ENCODE data around the gene KLHL2. TPM values are rescaled to one million over a fixed set of nuclear protein-coding genes. Genes with fewer than 3 reads are reported as not detected.

The KLHL2 gene
- total RNA-seq, 1 donor from 2014 or later = 14.1 TPM

GRCh38 chr4:165308166-165308565, 100.8 kb downstream of the KLHL2 start:
- Mint-ChIP-seq H3K4me1 (ENCODE audit: unreplicated experiment) (no peaks in the 10 kb centered on the region), H3K4me3 (no peak overlapping the region), H3K9me3 (no peaks in the 10 kb centered on the region), H3K27me3 (no peaks in the 10 kb centered on the region), H3K27ac (no peak overlapping the region), H3K36me3 (peaks cover 4% of the 10 kb centered on the region)
- no peak for DNase-seq (ENCODE audit: extremely low spot score, unreplicated experiment)
- TF ChIP-seq, protein P1, sequence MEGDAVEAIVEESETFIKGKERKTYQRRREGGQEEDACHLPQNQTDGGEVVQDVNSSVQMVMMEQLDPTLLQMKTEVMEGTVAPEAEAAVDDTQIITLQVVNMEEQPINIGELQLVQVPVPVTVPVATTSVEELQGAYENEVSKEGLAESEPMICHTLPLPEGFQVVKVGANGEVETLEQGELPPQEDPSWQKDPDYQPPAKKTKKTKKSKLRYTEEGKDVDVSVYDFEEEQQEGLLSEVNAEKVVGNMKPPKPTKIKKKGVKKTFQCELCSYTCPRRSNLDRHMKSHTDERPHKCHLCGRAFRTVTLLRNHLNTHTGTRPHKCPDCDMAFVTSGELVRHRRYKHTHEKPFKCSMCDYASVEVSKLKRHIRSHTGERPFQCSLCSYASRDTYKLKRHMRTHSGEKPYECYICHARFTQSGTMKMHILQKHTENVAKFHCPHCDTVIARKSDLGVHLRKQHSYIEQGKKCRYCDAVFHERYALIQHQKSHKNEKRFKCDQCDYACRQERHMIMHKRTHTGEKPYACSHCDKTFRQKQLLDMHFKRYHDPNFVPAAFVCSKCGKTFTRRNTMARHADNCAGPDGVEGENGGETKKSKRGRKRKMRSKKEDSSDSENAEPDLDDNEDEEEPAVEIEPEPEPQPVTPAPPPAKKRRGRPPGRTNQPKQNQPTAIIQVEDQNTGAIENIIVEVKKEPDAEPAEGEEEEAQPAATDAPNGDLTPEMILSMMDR (conservative IDR thresholded peaks at IDR 0.05) = no peak

DNA sequence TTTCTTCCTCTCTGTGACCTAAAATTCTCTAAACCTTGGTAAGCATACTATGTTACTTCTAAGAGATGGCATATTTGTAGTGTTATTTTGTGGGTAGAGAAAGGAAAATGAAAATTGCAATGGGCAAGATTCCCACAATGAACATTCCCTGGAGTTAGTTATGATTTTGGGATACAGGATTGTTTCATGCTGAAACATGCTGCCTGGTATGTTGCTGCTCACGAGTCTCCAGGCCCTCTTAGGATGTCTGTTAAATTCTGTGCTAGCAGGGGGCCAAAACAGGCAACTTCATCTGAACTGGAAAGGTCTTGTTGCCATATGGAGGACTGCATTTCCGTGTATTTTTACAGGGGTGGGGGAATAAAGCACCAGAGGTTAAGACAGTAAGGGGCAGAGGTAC, 101.2 kb downstream of the KLHL2 start:
- Mint-ChIP-seq H3K4me1 (ENCODE audit: unreplicated experiment) (no peaks in the 10 kb centered on the region), H3K4me3 (no peak overlapping the region), H3K36me3 (peaks cover 4% of the 10 kb centered on the region), H3K9me3 (no peaks in the 10 kb centered on the region), H3K27ac (no peak overlapping the region), H3K27me3 (no peaks in the 10 kb centered on the region)
- DNase-seq (ENCODE audit: extremely low spot score, unreplicated experiment) = no peak
- TF ChIP-seq, protein P1 (conservative IDR thresholded peaks at IDR 0.05) = no peak

DNA sequence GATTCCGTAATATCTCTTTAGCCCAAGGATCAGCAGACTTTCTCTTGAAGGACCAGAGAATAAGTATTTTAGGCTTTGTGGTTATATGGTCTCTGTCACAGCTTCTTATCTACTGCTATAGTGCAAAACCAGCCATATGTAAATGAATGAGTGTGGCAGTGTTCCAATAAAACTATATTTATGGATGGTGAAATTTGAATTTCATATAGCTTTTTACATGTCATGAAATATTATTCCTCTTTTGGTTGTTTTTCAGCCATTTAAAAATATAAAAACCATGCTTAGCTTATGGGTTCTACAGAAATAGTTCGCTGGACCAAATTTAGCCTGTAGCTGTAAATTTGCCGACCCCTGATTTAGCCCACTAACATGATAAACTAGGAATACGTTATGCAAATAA, 102.1 kb downstream of the KLHL2 start:
- Mint-ChIP-seq H3K9me3 (no peaks in the 10 kb centered on the region), H3K27ac (no peak overlapping the region), H3K27me3 (no peaks in the 10 kb centered on the region), H3K4me3 (no peak overlapping the region), H3K4me1 (ENCODE audit: unreplicated experiment) (no peaks in the 10 kb centered on the region), H3K36me3 (peaks cover 4% of the 10 kb centered on the region)
- TF ChIP-seq, protein P1 (conservative IDR thresholded peaks at IDR 0.05) = no peak
- no peak for DNase-seq (ENCODE audit: extremely low spot score, unreplicated experiment)

DNA sequence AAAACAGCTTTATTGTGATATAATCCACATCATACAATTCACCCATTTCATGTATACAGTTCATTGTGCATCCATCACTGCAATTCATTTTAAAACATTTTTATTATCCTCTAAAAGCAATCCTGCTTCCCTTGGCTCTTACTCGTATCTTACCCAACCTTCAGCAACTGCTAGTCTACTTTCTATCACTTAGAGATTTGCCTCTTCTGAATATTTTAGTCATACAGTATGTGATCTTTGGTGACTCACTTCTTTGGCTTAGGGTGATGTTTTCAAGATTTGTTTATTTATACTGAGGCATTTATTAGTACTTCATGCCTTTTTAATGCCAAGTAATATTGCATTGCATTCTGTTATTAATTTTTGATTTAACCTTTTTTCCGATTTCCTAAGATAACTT, 105.1 kb downstream of the KLHL2 start:
- Mint-ChIP-seq H3K36me3 (peaks cover 4% of the 10 kb centered on the region), H3K9me3 (no peaks in the 10 kb centered on the region), H3K27me3 (no peaks in the 10 kb centered on the region), H3K4me1 (ENCODE audit: unreplicated experiment) (no peaks in the 10 kb centered on the region), H3K4me3 (no peak overlapping the region), H3K27ac (no peak overlapping the region)
- no peak for DNase-seq (ENCODE audit: extremely low spot score, unreplicated experiment)
- TF ChIP-seq, protein P1 (conservative IDR thresholded peaks at IDR 0.05) = no peak

GRCh38 chr4:165319030-165319429, 111.7 kb downstream of the KLHL2 start:
- DNase-seq (ENCODE audit: extremely low spot score, unreplicated experiment) = no peak
- TF ChIP-seq, protein P1 (conservative IDR thresholded peaks at IDR 0.05) = no peak
- H3K9me3 Mint-ChIP-seq = no peaks in the 10 kb centered on the region
- H3K27ac Mint-ChIP-seq = no peak overlapping the region
- H3K4me1 Mint-ChIP-seq (ENCODE audit: unreplicated experiment) = no peaks in the 10 kb centered on the region
- no peak overlapping the region for H3K4me3 Mint-ChIP-seq
- no peaks in the 10 kb centered on the region for H3K36me3 Mint-ChIP-seq
- H3K27me3 Mint-ChIP-seq = no peaks in the 10 kb centered on the region

GRCh38 chr4:165319509-165319908, 112.1 kb downstream of the KLHL2 start:
- TF ChIP-seq, protein P1 (conservative IDR thresholded peaks at IDR 0.05) = no peak
- Mint-ChIP-seq H3K4me3 (no peak overlapping the region), H3K27ac (no peak overlapping the region), H3K4me1 (ENCODE audit: unreplicated experiment) (no peaks in the 10 kb centered on the region), H3K36me3 (no peaks in the 10 kb centered on the region), H3K9me3 (no peaks in the 10 kb centered on the region), H3K27me3 (no peaks in the 10 kb centered on the region)
- DNase-seq (ENCODE audit: extremely low spot score, unreplicated experiment) = no peak
